ENCODE results near the gene IKZF2.

DNA sequence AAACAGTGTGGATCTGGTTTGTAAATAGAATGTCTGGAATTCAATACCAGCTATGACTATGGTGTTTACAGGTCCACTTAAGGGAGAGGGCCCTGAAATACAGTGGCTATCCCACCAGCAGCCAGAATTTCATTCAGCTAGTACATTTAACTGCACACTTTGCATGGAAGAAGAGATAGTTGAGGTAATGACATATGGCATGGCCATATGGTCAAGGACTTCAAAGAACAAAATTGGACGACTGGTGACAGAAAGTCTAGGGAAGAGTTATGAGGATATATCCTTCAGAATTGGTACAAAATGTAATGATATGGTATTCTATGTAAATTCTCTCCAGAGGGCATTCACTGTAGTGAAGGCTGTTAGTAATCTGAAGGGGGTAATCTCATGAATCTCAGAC is 105.0 kb downstream of the IKZF2 start:
- TF ChIP-seq POLR2AphosphoS5 (IDR thresholded peaks at IDR 0.05; ENCODE audit: low read depth, low read length), result no peak
- TF ChIP-seq POLR2A (IDR thresholded peaks at IDR 0.05; ENCODE audit: low read depth, low read length), result no peak
- no peak for TF ChIP-seq TAF1 (IDR thresholded peaks at IDR 0.05; ENCODE audit: borderline replicate concordance, low read depth, low read length)
